GM12878 (cell line): ENCODE measurements around the gene USP37. TPM values are rescaled to one million over a fixed set of nuclear protein-coding genes. Genes with fewer than 3 reads are reported as not detected.

Source experiments
- ATAC-seq: fragments of 200-7000 bp; cut with Tn5 transposase; 3 replicates; pipeline ENCODE4 v1.9.1; 2020; ENCODE audit warnings: mild to moderate bottlenecking, moderate library complexity
- BruUV-seq: library from RNA; stranded (reverse); fragments of 400-500 nt; replicated peaks from 2 replicates; lab custom pipeline; 2021; lab: Mats Ljungman, UMichigan
- CTCF ChIA-PET: fragments of 300-600 bp; sonication (Branson Sonifier 250); formaldehyde crosslinking; extraction: SDS; loops from one replicate; lab custom pipeline; 2021; ENCODE audit warnings: inconsistent platforms; lab: Yijun Ruan, JAX
- POLR2A ChIA-PET: fragments of 350-600 bp; formaldehyde crosslinking; extraction: SDS; loops from one replicate; lab custom pipeline; 2021; ENCODE audit warnings: inconsistent platforms; lab: Charles Lee
- RAD21 ChIA-PET: fragments of 300-600 bp; sonication (Branson Sonifier 250); formaldehyde crosslinking; loops from one replicate; lab custom pipeline; 2023; ENCODE audit warnings: antibody characterized with exemption; ENCODE audit not compliant: unreplicated experiment; lab: Charles Lee
- SMC1A ChIA-PET: fragments of 300-600 bp; sonication (Branson Sonifier 250); formaldehyde crosslinking; loops from one replicate; lab custom pipeline; 2023; ENCODE audit not compliant: unreplicated experiment, uncharacterized antibody; lab: Charles Lee
- DNase-seq: peaks from one replicate; pipeline ENCODE4 v3.0.0-alpha.2; 2011; ENCODE audit warnings: low read depth, low spot score
- FAIRE-seq: peaks from 3 replicates; lab custom pipeline; 2011; peaks lifted over from hg19 to GRCh38; lab: Jason Lieb, UNC
- H2AFZ ChIP-seq: 2 replicates; pipeline ENCODE4 v1.6.0; 2011; ENCODE audit warnings: low read depth, low read length, control low read depth; ENCODE audit not compliant: control insufficient read depth
- H3K27ac ChIP-seq: 2 replicates; pipeline ENCODE4 v1.5.1; 2011; ENCODE audit warnings: control low read depth; ENCODE audit not compliant: control insufficient read depth, insufficient read depth
- H3K27me3 ChIP-seq, 2 experiments: replicated peaks in 1 of 2; 2 replicates each; pipeline versions ENCODE4 v1.6.0 to v1.6.1; 2011; ENCODE audit warnings: low read length in 1 of 2; ENCODE audit not compliant: control insufficient read depth in 2 of 2, insufficient read depth in 2 of 2
- H3K36me3 ChIP-seq, 2 experiments: 2 replicates each; pipeline ENCODE4 v1.5.1; 2011; ENCODE audit warnings: low read length in 1 of 2; ENCODE audit not compliant: control insufficient read depth in 2 of 2, insufficient read depth in 2 of 2
- H3K4me1 ChIP-seq: 2 replicates; pipeline ENCODE4 v1.6.1; 2011; ENCODE audit warnings: mild to moderate bottlenecking, low read length, moderate library complexity, mixed read lengths; ENCODE audit not compliant: control insufficient read depth, insufficient read depth
- H3K4me2 ChIP-seq: 2 replicates; pipeline ENCODE4 v1.6.0; 2011; ENCODE audit warnings: control low read depth; ENCODE audit not compliant: control insufficient read depth, insufficient read depth
- H3K4me3 ChIP-seq: fragments of 200-600 bp; sonication (generic); 2 replicates; pipeline ENCODE4 v1.5.1; 2016
- H3K79me2 ChIP-seq: 2 replicates; pipeline ENCODE4 v1.6.0; 2011; ENCODE audit warnings: low read length; ENCODE audit not compliant: control insufficient read depth, insufficient read depth
- H3K9ac ChIP-seq: 2 replicates; pipeline ENCODE4 v1.8.0; 2011; ENCODE audit warnings: low read length, control low read depth, mixed read lengths; ENCODE audit not compliant: control insufficient read depth, insufficient read depth
- H3K9me3 ChIP-seq: replicated peaks from 3 replicates; pipeline ENCODE4 v1.5.1; 2011; ENCODE audit warnings: mild to moderate bottlenecking, low read length; ENCODE audit not compliant: control insufficient read depth, insufficient read depth
- H4K20me1 ChIP-seq: 2 replicates; pipeline ENCODE4 v1.6.0; 2011; ENCODE audit not compliant: control insufficient read depth, insufficient read depth
- BCL11A ChIP-seq: IDR thresholded peaks from 2 replicates; pipeline ENCODE4 v1.6.1; 2011; ENCODE audit warnings: low read depth, low read length
- BHLHE40 ChIP-seq, 2 experiments: fragments of 450-650 bp in 1 of 2; IDR thresholded peaks; 2 replicates each; pipeline ENCODE4 v1.6.1; 2011 to 2017; ENCODE audit warnings: low read depth in 2 of 2, borderline replicate concordance in 1 of 2, improper control_type of control experiment in 1 of 2, low read length in 1 of 2, mild to moderate bottlenecking in 1 of 2
- CBX5 ChIP-seq: sonication (generic); IDR thresholded peaks from 2 replicates; pipeline ENCODE4 v1.6.1; 2016; ENCODE audit warnings: low read depth, moderate library complexity, mild to moderate bottlenecking, inconsistent platforms
- CTCF ChIP-seq, 3 experiments: IDR thresholded peaks in 2 of 3; conservative IDR thresholded peaks in 1 of 3; 2 replicates each; pipeline ENCODE4 v1.5.1; 2011; ENCODE audit warnings: low read depth in 3 of 3, low read length in 3 of 3, mild to moderate bottlenecking in 3 of 3, control low read depth in 2 of 3, moderate library complexity in 2 of 3, inconsistent platforms in 1 of 3, mixed read lengths in 1 of 3; ENCODE audit not compliant: control insufficient read depth in 2 of 3, insufficient read depth in 1 of 3; ENCODE audit errors: extremely low read depth in 1 of 3
- FOXM1 ChIP-seq: IDR thresholded peaks from 2 replicates; pipeline ENCODE4 v1.6.1; 2012; ENCODE audit warnings: low read depth, mild to moderate bottlenecking, inconsistent platforms, low read length, moderate library complexity
- HCFC1 ChIP-seq: fragments of 150-350 bp; IDR thresholded peaks from 2 replicates; pipeline ENCODE4 v1.6.1; 2014; ENCODE audit warnings: low read length
- IKZF2 ChIP-seq, 2 experiments: fragments of 450-650 bp; IDR thresholded peaks; 2 replicates each; pipeline ENCODE4 v1.6.1; 2017; ENCODE audit warnings: mild to moderate bottlenecking in 2 of 2, moderate library complexity in 2 of 2
- JUNB ChIP-seq: IDR thresholded peaks from 2 replicates; pipeline ENCODE4 v1.6.1; 2016; ENCODE audit warnings: antibody characterized with exemption, mild to moderate bottlenecking
- JUND ChIP-seq: IDR thresholded peaks from 2 replicates; pipeline ENCODE4 v1.6.1; 2012; ENCODE audit warnings: low read depth, mild to moderate bottlenecking, low read length, improper control_type of control experiment, moderate library complexity
- MEF2B ChIP-seq: fragments of 450-650 bp; IDR thresholded peaks from 2 replicates; pipeline ENCODE4 v1.6.1; 2018; ENCODE audit warnings: mild to moderate bottlenecking, moderate library complexity; ENCODE audit not compliant: partially characterized antibody, poor library complexity, severe bottlenecking
- NRF1 ChIP-seq: conservative IDR thresholded peaks from 2 replicates; pipeline ENCODE4 v1.6.1; 2011; ENCODE audit warnings: mild to moderate bottlenecking, low read depth, low read length, improper control_type of control experiment
- PML ChIP-seq: IDR thresholded peaks from 2 replicates; pipeline ENCODE4 v1.6.1; 2012; ENCODE audit warnings: low read length, inconsistent platforms
- POU2F2 ChIP-seq: IDR thresholded peaks from 3 replicates; pipeline ENCODE4 v1.6.1; 2011; ENCODE audit warnings: low read depth, mild to moderate bottlenecking, low read length, borderline replicate concordance
- RAD21 ChIP-seq: IDR thresholded peaks from 2 replicates; pipeline ENCODE4 v1.6.1; 2011; ENCODE audit warnings: mild to moderate bottlenecking, low read depth, low read length, moderate library complexity; ENCODE audit not compliant: insufficient read depth
- RELA ChIP-seq: fragments of 450-650 bp; IDR thresholded peaks from 2 replicates; pipeline ENCODE4 v1.8.0; 2014; ENCODE audit warnings: borderline replicate concordance; ENCODE audit not compliant: partially characterized antibody
- REST ChIP-seq: IDR thresholded peaks from 2 replicates; pipeline ENCODE4 v1.6.1; 2012; ENCODE audit warnings: mild to moderate bottlenecking, low read depth, low read length
- STAT3 ChIP-seq: IDR thresholded peaks from 2 replicates; pipeline ENCODE4 v1.6.1; 2011; ENCODE audit warnings: low read depth, low read length, improper control_type of control experiment
- ZSCAN29 ChIP-seq: fragments of 450-650 bp; IDR thresholded peaks from 2 replicates; pipeline ENCODE4 v1.6.1; 2017; ENCODE audit warnings: mild to moderate bottlenecking, moderate library complexity
- WGBS: methylation state at CpG from one replicate; pipeline ENCODE4 v1.1.6; 2016; ENCODE audit warnings: low lambda C conversion rate; ENCODE audit not compliant: insufficient replicate concordance, insufficient coverage; ENCODE audit errors: missing lambda C conversion rate; 5-methylcytosine and 5-hydroxymethylcytosine counted together
- in situ Hi-C: fragments of 300-500 bp; cut with MboI; formaldehyde crosslinking; loops from 9 replicates; pipeline ENCODE4 v1.14.3; 2018; ENCODE audit warnings: mixed read lengths
- intact Hi-C: fragments of 100-400 bp; cut with micrococcal nuclease; formaldehyde crosslinking; loops from one replicate; pipeline ENCODE4 v1.14.2; 2022; ENCODE audit not compliant: unreplicated experiment
- polyA plus RNA-seq, 11 experiments: library from polyadenylated mRNA; depleted of rRNA in 4 of 11; unstranded in 6 of 11; stranded (reverse) in 5 of 11; fragments of >200 nt; fragmentation: Nextera tagmentation in 4 of 11; fragmentation: Illumina TruSeq in 1 of 11; extraction: Ambion mirVana in 4 of 11; extraction: Trizol in 1 of 11; gene quantifications; 1 replicate in 1 of 11; 2 replicates in 10 of 11; pipeline versions ENCODE4 v1.2.1 to v1.2.3, GENCODE V29; 2011 to 2016; ENCODE audit warnings: inconsistent platforms in 2 of 11, missing spikeins in 2 of 11, low read depth in 1 of 11
- total RNA-seq, 4 experiments: library from RNA; depleted of rRNA in 3 of 4; stranded (reverse); fragments of >200 nt in 3 of 4; fragmentation: Illumina TruSeq in 1 of 4; extraction: Trizol in 1 of 4; gene quantifications; 2 replicates each; pipeline versions ENCODE4 v1.2.1 to v1.2.3, GENCODE V29; 2013 to 2021
- TF ChIP-seq, protein P1 (sequence below): fragments of 450-650 bp; IDR thresholded peaks from 2 replicates; pipeline ENCODE4 v1.6.1; 2017; ENCODE audit warnings: mild to moderate bottlenecking

Gene USP37
- total and polyA plus RNA-seq, 10 of the 15 experiments (the other 5 are each of a cell fraction or from before 2014, with no cell fraction given) = 2.8 to 16.0 (median 10.4) TPM

DNA sequence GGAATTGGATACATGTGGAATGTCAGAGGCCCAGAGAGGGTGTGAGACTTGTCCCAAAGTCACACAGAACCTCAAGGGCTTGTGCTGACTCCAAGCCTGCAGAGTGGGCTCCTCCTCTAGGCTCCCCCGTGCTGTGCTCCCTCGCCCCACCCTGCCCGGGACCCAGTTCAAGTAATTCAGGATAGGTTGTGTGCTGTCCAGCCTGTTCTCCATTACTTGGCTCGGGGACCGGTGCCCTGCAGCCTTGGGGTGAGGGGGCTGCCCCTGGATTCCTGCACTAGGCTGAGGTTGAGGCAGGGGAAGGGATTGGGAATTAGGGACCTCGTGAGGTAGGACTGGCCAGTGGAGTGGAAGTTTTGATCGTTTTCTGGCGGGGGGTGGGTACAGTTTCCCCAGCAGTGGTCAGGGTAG lies 165.7 kb downstream of the USP37 start:
- peak overlapping the region; percentile 11 for H3K4me2 ChIP-seq
- CTCF ChIA-PET = no interaction called here
- in situ Hi-C loops = loop anchor here (10.0 kb wide), 1 partner anchor 442 kb away; no protein-coding TSS in a partner anchor

More for the DNA sequence above, 165.7 kb downstream of the USP37 start:
- intact Hi-C loops = no loop called here
- no peaks in the 10 kb centered on the region for H3K9me3 ChIP-seq
- H3K27me3 ChIP-seq = no peaks in the 10 kb centered on the region
- peaks cover 4% of the 10 kb centered on the region; the same call in 1 of the 2 replicates for H4K20me1 ChIP-seq
- DNase-seq (no peak), FAIRE-seq (no peak), ATAC-seq (no peak)
- 92% methylated on average over 8 of the region's 8 CpGs for WGBS
- H3K4me1 ChIP-seq = peaks cover 30% of the 10 kb centered on the region
- no peak overlapping the region for H2AFZ ChIP-seq
- H3K9ac ChIP-seq = no peak overlapping the region
- BruUV-seq = no TSS peak
- H3K79me2 ChIP-seq = peaks cover 40% of the 10 kb centered on the region
- ChIA-PET RAD21 (interaction anchor here (1.1 kb wide), 1 partner anchor 69 kb away, joined by 3 read pairs; no protein-coding TSS in a partner anchor), POLR2A (no interaction called here), SMC1A (no interaction called here)
- H3K4me3 ChIP-seq = no peak overlapping the region
- H3K27ac ChIP-seq = no peak overlapping the region
- peaks cover 7 to 10% of the 10 kb centered on the region in 2 experiments; a peak in 3 of 4 replicates for H3K36me3 ChIP-seq
- TF ChIP-seq IKZF2 (IDR thresholded peaks at IDR 0.05) = no peak
- no peak for TF ChIP-seq RAD21
- TF ChIP-seq REST = no peak
- no peak for TF ChIP-seq JUNB
- TF ChIP-seq CTCF (IDR thresholded peaks at IDR 0.05 in 2 of 3, conservative IDR thresholded peaks at IDR 0.05 in 1 of 3; ENCODE audit: control insufficient read depth in 2 of 3, extremely low read depth in 1 of 3, insufficient read depth in 1 of 3, low read depth in 3 of 3, low read length in 3 of 3) = no peak
- TF ChIP-seq RELA = no peak
- no peak for TF ChIP-seq ZSCAN29
- TF ChIP-seq NRF1 = no peak
- no peak for TF ChIP-seq BHLHE40 (IDR thresholded peaks at IDR 0.05; ENCODE audit: borderline replicate concordance in 1 of 2, low read depth in 2 of 2, low read length in 1 of 2)
- no peak for TF ChIP-seq STAT3
- TF ChIP-seq, protein P1, sequence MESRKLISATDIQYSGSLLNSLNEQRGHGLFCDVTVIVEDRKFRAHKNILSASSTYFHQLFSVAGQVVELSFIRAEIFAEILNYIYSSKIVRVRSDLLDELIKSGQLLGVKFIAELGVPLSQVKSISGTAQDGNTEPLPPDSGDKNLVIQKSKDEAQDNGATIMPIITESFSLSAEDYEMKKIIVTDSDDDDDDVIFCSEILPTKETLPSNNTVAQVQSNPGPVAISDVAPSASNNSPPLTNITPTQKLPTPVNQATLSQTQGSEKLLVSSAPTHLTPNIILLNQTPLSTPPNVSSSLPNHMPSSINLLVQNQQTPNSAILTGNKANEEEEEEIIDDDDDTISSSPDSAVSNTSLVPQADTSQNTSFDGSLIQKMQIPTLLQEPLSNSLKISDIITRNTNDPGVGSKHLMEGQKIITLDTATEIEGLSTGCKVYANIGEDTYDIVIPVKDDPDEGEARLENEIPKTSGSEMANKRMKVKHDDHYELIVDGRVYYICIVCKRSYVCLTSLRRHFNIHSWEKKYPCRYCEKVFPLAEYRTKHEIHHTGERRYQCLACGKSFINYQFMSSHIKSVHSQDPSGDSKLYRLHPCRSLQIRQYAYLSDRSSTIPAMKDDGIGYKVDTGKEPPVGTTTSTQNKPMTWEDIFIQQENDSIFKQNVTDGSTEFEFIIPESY = no peak
- TF ChIP-seq FOXM1 = no peak
- TF ChIP-seq PML = no peak
- TF ChIP-seq CBX5 = no peak
- no peak for TF ChIP-seq MEF2B
- TF ChIP-seq BCL11A = no peak
- no peak for TF ChIP-seq JUND
- TF ChIP-seq HCFC1 = no peak
- TF ChIP-seq POU2F2 = no peak
